Erythroblast (primary cell): ENCODE measurements around the gene VAV2.

Experiments used
- GATA1 ChIP-seq: IDR thresholded peaks from 2 replicates; pipeline ENCODE4 v1.6.1; 2011; ENCODE audit warnings: low read depth, mild to moderate bottlenecking, control low read depth, low read length, moderate library complexity
- POLR2A ChIP-seq: IDR thresholded peaks from 2 replicates; pipeline ENCODE4 v1.6.1; 2011; ENCODE audit warnings: mild to moderate bottlenecking, low read length

DNA sequence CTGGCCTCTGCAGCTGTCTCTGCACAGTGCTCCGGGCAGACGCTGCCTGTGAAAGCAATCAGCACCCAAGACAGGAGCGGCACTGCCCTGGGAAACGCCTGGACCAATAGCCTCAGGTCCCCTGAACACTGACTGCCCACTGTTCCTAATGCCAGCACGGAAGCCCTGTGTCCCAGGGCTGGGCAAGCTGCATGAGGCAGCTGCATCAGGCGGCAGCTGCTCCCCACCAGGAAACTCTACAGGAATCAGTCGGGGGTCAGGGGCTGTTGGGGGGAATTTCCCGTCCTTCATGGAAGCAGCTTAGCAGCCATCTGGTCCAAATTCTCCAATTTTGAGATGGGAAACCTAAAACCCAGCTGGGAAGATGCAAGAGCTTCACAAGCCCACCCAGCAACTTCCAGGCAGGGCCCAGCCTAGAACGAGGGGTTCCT lies 118.6 kb downstream of the VAV2 start:
- TF ChIP-seq POLR2A (no peak), GATA1 (no peak)
